ENCODE measurements around the gene MTHFS.

DNA sequence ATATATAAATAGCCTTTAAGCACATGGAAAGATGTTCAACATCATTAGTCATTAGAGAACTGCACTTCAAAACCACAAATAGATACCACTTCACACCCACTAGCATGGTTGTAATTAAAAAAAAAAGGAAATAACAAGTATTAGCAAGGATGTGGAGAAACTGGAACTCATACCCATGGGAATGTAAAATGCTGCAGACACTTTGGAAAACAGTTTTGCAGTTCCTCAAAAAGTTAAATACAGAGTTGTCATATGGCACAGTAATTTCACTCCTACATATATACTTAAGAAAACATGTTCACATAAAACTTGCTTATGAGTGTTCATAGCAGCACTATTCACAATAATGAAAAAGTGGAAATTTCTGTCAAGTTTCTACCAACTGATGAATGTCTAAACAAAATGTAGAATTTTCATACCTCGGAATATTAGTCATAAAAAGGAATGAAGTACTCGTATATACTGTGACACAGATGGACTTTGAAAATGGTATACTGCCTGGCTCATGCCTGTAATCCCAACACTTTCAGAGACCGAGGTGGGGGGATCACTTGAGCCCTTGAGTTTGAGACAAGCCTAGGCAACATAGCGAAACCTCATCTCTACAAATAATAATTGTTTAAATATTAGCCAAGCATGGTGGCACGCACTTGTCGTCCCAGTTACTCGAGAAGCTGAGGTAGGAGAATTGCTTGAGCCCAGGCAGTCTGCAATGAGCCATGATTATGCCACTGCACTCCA lies 46.1 kb upstream of the MTHFS start:
- TF ChIP-seq, protein P1, sequence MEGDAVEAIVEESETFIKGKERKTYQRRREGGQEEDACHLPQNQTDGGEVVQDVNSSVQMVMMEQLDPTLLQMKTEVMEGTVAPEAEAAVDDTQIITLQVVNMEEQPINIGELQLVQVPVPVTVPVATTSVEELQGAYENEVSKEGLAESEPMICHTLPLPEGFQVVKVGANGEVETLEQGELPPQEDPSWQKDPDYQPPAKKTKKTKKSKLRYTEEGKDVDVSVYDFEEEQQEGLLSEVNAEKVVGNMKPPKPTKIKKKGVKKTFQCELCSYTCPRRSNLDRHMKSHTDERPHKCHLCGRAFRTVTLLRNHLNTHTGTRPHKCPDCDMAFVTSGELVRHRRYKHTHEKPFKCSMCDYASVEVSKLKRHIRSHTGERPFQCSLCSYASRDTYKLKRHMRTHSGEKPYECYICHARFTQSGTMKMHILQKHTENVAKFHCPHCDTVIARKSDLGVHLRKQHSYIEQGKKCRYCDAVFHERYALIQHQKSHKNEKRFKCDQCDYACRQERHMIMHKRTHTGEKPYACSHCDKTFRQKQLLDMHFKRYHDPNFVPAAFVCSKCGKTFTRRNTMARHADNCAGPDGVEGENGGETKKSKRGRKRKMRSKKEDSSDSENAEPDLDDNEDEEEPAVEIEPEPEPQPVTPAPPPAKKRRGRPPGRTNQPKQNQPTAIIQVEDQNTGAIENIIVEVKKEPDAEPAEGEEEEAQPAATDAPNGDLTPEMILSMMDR (conservative IDR thresholded peaks at IDR 0.05): no peak
- no peak for TF ChIP-seq EZH2 (IDR thresholded peaks at IDR 0.05; ENCODE audit: low read depth)

Measured in PC-9 (cell line).